Stimulated activated naive CD8-positive, alpha-beta T cell treated with anti-CD3 and anti-CD28 coated beads, Interleukin-15, amount 100 ng/mL, for 72 hours (primary cell): ENCODE results near the gene KIF24.
"Not testable (repeated sequence)": the region's sequence is repeated elsewhere in the genome, so short reads cannot be mapped to it uniquely, and the experiment has no call there.

ENCODE experiments used
- ATAC-seq: fragments of 150-1000 bp; cut with Tn5 transposase; 2 replicates; pipeline ENCODE4 v1.10.0; 2021; ENCODE audit warnings: mild to moderate bottlenecking, moderate library complexity
- DNase-seq, 2 donors: peaks; one replicate each; pipeline ENCODE4 v3.0.0; 2021 to 2022
- H3K27ac Mint-ChIP-seq, 2 donors: one replicate each; pipeline ENCODE4 v1.8.0; 2022; ENCODE audit warnings: mild to moderate bottlenecking in 2 of 2, mixed read lengths in 2 of 2, moderate library complexity in 2 of 2
- H3K27me3 Mint-ChIP-seq: one replicate; pipeline ENCODE4 v1.8.0; 2022; ENCODE audit warnings: mixed read lengths
- H3K4me1 Mint-ChIP-seq: one replicate; pipeline ENCODE4 v1.8.0; 2022; ENCODE audit warnings: mild to moderate bottlenecking, mixed read lengths
- H3K4me3 Mint-ChIP-seq, 2 donors: one replicate each; pipeline ENCODE4 v1.8.0; 2022; ENCODE audit warnings: mild to moderate bottlenecking in 2 of 2, mixed read lengths in 2 of 2, moderate library complexity in 1 of 2
- H3K9me3 Mint-ChIP-seq, 2 donors: one replicate each; pipeline ENCODE4 v1.8.0; 2022; ENCODE audit warnings: mixed read lengths in 2 of 2

The KIF24 gene

DNA sequence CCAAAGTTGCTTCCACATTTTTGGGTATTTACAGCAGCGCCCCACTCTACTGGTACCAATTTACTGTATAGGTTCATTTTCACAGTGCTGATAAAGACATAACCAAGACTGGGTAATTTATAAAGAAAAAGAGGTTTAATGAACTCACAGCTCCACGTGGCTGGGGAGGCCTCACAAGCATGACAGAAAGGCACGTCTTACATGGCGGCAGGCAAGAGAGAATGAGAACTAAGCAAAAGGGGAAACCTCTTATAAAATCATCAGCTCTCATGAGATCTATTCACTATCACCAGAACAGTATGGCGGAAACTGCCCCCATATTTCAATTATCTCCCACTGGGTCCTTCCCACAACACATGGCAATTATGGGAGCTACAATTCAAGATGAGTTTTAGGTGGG lies 39.7 kb upstream of the KIF24 start:
- H3K27ac Mint-ChIP-seq, H3K27me3 Mint-ChIP-seq, ATAC-seq, DNase-seq, H3K4me3 Mint-ChIP-seq: not testable (repeated sequence)
- Mint-ChIP-seq H3K9me3 (peaks cover 10 to 16% of the 10 kb centered on the region in 2 donors), H3K4me1 (peaks cover 11% of the 10 kb centered on the region)

GRCh38 chr9:34367751-34368410 lies 38.8 kb upstream of the KIF24 start:
- H3K27ac Mint-ChIP-seq, ATAC-seq, DNase-seq, H3K27me3 Mint-ChIP-seq, H3K4me3 Mint-ChIP-seq: not testable (repeated sequence)
- Mint-ChIP-seq H3K9me3 (peaks cover 10 to 16% of the 10 kb centered on the region in 2 donors), H3K4me1 (peaks cover 17% of the 10 kb centered on the region)

DNA sequence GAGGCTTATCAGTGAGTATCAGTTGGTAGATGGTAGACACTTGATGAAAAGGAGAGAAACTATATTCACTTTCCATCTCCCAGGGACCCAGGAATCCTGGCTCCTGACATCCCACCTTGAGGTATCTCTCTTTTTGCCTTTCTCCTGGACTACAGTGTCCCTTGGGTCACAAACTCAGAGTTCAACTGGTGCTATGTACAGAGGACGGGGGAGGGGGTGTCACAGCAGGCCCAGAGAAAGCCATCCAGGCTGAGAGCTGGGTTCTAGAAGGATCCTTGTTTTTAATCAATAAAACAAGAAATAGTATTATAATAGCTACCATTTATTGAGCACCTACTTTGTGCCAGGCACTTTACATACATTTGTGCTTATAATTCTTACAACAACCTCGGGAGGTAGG lies 37.3 kb upstream of the KIF24 start:
- Mint-ChIP-seq H3K4me1 (peaks cover 17% of the 10 kb centered on the region), H3K9me3 (peaks cover 10 to 16% of the 10 kb centered on the region in 2 donors), H3K27me3 (no peaks in the 10 kb centered on the region), H3K4me3 (no peak overlapping the region), H3K27ac (no peak overlapping the region)
- ATAC-seq (no peak), DNase-seq (no peak)

GRCh38 chr9:34365282-34365681 lies 36.2 kb upstream of the KIF24 start:
- Mint-ChIP-seq H3K9me3 (peaks cover 10 to 16% of the 10 kb centered on the region in 2 donors), H3K4me1 (peaks cover 17% of the 10 kb centered on the region), H3K27ac (no peak overlapping the region), H3K27me3 (no peaks in the 10 kb centered on the region), H3K4me3 (no peak overlapping the region)
- ATAC-seq (no peak), DNase-seq (no peak)

DNA sequence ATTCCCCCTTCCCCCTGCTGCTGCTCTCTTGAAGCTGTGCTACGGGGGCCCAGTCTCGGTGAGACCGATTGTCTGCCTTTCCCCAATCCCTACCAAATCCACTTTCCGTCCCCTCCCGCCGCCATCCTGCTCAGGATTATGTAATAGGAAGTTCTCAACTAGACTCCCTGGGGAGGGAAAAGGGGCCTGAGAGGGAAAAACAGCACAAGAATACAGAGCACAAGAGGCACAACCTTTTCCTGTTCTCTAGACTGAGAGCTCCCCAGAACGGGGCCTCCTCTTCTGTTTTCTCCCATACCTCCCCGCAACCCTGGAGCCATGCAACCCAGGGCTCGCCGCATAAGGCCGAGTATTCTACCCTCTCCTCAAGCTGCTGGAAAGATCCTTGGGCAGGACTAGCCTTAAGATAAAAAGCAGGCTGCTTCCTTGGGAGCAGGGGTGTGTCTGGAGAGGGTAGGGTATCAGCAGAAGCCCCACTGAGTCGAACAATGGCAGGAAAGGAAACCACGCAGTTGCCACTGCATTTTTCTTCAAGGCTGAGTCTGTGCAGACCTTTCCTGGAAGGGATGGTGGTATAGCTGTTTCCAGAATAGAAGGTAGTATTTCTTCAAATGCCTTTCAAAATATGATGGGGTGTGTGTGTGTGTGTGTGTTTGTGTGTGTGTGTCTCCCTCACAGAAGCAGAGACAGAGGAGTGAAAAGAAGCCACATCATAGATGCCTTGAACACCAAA lies 34.7 kb upstream of the KIF24 start:
- Mint-ChIP-seq H3K4me1 (peaks cover 17% of the 10 kb centered on the region), H3K27ac (peak overlapping the region in 1 of 2 donors; percentile 31), H3K4me3 (peak overlapping the region in 1 of 2 donors; percentile 29), H3K9me3 (peaks cover 9 to 16% of the 10 kb centered on the region in 2 donors), H3K27me3 (no peaks in the 10 kb centered on the region)
- DNase-seq (no peak), ATAC-seq (peak; percentile 40)

- DNase-seq (no peak), ATAC-seq (no peak)
- H3K27me3 Mint-ChIP-seq: no peaks in the 10 kb centered on the region
Observed at GRCh38 chr9:34362614-34363214, 33.6 kb upstream of the KIF24 start.

DNA sequence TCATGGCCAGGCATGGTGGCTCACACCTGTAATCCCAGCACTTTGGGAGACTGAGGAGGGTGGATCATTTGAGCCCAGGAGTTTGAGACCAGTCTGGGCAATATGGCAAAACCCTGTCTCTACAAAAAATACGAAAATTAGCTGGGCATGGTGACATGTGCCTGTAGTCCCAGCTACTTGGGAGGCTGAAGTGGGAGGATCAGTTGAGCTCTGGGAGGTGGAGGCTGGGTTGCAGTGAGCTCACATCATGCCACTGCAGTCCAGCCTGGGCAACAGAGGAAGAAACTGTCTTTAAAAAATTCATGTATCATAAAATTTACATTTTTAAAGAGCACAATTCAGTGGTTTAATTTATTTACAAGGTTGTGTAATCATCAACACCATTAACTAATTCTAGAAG lies 23.9 kb upstream of the KIF24 start:
- peaks cover 4 to 17% of the 10 kb centered on the region in 2 donors for H3K9me3 Mint-ChIP-seq
- not testable (repeated sequence) for H3K27ac Mint-ChIP-seq, H3K4me1 Mint-ChIP-seq, DNase-seq, ATAC-seq, H3K4me3 Mint-ChIP-seq, H3K27me3 Mint-ChIP-seq

More at GRCh38 chr9:34362614-34363214, 33.6 kb upstream of the KIF24 start:
- no peak overlapping the region for H3K27ac Mint-ChIP-seq
- H3K9me3 Mint-ChIP-seq: peaks cover 11 to 17% of the 10 kb centered on the region in 2 donors
- no peak overlapping the region for H3K4me3 Mint-ChIP-seq
- peaks cover 17% of the 10 kb centered on the region for H3K4me1 Mint-ChIP-seq

DNA sequence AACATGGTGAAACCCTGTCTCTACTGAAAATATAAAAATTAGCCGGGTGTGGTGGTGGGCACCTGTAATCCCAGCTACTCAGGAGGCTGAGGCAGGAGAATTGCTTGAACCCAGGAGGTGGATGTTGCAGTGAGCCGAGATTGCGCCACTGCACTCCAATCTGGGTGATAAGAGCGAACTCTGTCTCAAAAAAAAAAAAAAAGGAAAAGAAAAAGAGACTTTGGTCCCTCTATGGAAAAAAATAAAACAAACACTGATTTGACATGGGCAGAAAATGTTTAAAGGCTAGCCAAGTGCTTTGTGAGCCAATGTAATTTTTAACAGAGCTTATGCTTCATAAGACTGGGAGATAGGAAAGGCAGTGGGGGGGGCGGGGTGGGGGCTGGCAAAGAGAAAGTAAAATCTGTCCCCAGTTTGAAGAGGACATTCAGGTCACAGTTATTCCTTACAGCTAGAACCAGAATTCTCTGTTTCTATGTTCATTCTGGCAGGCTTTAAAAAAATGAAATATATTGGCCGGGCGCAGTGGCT lies 23.1 kb upstream of the KIF24 start:
- not testable (repeated sequence) for DNase-seq, H3K9me3 Mint-ChIP-seq, H3K4me3 Mint-ChIP-seq, H3K4me1 Mint-ChIP-seq, H3K27ac Mint-ChIP-seq, H3K27me3 Mint-ChIP-seq, ATAC-seq

DNA sequence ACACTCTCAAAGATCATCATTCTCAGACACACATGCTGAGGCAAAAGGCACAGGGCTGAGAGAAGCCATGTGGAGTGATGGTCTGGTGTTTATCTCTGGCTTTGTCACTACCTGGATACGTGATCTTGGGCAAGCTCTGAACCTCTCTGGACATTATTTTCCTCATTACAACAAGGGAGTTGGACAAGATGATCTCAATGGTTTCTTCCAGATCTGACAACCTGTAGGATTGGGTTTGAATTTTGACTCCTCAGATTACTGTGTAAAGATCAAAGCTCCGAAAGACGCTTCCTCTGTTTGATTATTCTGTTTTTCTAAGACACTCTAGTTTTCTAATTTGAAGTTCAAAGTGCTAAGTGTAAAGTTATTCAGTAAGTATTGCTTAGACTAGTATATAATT lies 20.3 kb upstream of the KIF24 start:
- Mint-ChIP-seq H3K27ac (no peak overlapping the region), H3K4me1 (no peaks in the 10 kb centered on the region), H3K9me3 (no peaks in the 10 kb centered on the region), H3K4me3 (no peak overlapping the region), H3K27me3 (no peaks in the 10 kb centered on the region)
- DNase-seq (no peak), ATAC-seq (no peak)

DNA sequence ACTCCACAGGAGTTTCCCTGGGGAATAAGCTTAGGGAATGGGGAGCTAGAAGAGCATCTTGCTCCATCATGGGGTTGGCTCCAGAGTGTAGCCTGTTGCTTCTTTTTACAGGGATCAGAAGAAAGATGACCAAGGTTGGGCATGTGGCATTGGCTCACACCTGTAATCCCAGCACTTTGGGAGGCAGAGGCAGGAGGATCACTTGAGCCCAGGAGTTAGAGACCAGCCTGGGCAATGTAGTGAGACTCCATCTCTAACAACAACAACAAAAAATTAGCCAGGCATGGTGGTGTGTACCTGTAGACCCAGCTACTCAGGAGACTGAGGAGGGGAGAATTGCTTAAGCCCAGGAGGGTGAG lies 18.7 kb upstream of the KIF24 start:
- H3K4me1 Mint-ChIP-seq: no peaks in the 10 kb centered on the region
- no peak for DNase-seq
- peak overlapping the region in 1 of 2 donors; percentile 76 for H3K27ac Mint-ChIP-seq
- no peak for ATAC-seq
- no peak overlapping the region for H3K4me3 Mint-ChIP-seq
- H3K27me3 Mint-ChIP-seq: no peaks in the 10 kb centered on the region
- H3K9me3 Mint-ChIP-seq: no peaks in the 10 kb centered on the region

DNA sequence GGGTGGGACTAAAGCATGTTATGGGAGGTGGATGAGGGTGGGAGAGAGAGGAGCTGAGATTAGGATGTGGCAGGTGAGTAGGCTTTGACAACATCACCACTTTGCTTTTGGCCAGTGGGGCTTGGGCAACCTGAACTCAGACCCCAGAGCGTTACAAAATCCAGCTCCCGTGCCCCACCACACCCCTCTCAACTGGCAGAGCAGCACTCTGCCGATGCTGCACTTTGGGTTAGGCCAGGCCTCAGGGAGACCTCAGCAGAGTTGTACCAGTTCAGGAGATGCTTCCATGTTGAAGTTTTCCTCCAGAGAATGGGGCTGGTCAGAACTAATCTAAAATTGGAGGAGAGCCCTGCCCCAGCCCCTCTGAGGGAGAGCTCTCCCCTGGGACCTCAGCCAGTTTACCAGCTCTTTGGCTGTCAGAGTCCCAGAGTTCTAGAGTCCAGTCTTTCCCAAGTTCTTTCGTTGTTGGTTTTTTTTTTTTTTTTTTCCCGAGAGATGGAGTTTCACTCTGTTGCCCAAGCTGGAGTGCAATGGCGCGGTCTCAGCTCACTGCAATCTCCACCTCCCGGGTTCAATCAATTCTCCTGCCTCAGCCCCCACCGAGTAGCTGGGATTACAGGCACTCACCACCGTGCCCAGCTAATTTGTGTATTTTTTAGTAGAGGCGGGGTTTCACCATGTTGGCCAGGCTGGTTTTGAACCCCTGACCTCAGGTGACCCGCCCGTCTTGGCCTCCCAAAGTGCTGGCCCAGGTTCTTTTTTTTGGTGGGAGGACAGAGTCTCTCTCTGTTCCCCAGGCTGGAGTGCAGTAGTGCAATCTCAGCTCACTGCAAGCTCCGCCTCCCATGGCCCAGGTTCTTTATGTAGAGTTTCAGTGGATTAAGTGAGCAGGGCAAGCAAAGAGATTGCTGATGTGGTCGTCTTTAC lies 18.1 kb upstream of the KIF24 start:
- Mint-ChIP-seq H3K9me3 (no peaks in the 10 kb centered on the region), H3K4me3 (no peak overlapping the region), H3K27me3 (no peaks in the 10 kb centered on the region), H3K4me1 (no peaks in the 10 kb centered on the region), H3K27ac (peak overlapping the region; percentile 44 to 76)
- no peak for DNase-seq
- no peak for ATAC-seq

DNA sequence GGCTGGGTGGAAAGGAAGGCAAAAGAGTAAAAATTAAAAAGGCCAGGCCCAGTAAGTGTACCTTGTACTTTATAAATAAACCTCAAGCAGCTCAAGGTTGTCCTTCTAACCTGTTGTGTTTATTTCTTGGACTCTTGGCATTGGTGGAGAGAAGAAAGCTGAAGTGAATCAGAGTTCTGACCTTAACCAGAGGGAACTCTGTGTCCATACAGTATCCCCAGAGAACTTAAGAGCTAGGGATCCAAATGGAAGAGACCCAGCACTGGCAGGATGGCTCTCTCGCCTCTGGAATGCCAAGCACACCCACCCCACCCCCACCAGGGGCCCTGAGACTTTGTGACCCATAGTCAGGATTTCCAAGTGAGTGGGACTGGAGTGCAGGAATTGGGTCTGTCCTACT lies 14.5 kb upstream of the KIF24 start:
- Mint-ChIP-seq H3K4me3 (no peak overlapping the region), H3K9me3 (no peaks in the 10 kb centered on the region), H3K4me1 (no peaks in the 10 kb centered on the region), H3K27me3 (no peaks in the 10 kb centered on the region), H3K27ac (no peak overlapping the region)
- DNase-seq (no peak), ATAC-seq (no peak)

GRCh38 chr9:34343090-34343489 lies 14.0 kb upstream of the KIF24 start:
- DNase-seq (no peak), ATAC-seq (no peak)
- Mint-ChIP-seq H3K9me3 (no peaks in the 10 kb centered on the region), H3K4me3 (no peak overlapping the region), H3K4me1 (no peaks in the 10 kb centered on the region), H3K27me3 (no peaks in the 10 kb centered on the region), H3K27ac (no peak overlapping the region)

GRCh38 chr9:34341659-34342295 lies 12.7 kb upstream of the KIF24 start:
- no peaks in the 10 kb centered on the region for H3K9me3 Mint-ChIP-seq

More at GRCh38 chr9:34341659-34342295, 12.7 kb upstream of the KIF24 start:
- Mint-ChIP-seq H3K4me1 (no peaks in the 10 kb centered on the region), H3K27me3 (no peaks in the 10 kb centered on the region), H3K27ac (no peak overlapping the region), H3K4me3 (no peak overlapping the region)
- no peak for ATAC-seq
- no peak for DNase-seq
